Pancreas (tissue), 10 donors: ENCODE data around the gene RAP1GAP2. TPM values are rescaled to one million over a fixed set of nuclear protein-coding genes. Genes with fewer than 3 reads are reported as not detected.

Experiments
- ATAC-seq, 4 donors: fragments of 200-7000 bp; cut with Tn5 transposase; one replicate each; pipeline versions ENCODE4 v1.8.0 to v1.9.1; 2020; ENCODE audit warnings: mild to moderate bottlenecking in 4 of 4, moderate library complexity in 4 of 4
- DNase-seq, 6 donors: peaks; one replicate each; pipeline ENCODE4 v3.0.0-alpha.2; 2020
- FAIRE-seq: peaks from 2 replicates; lab custom pipeline; 2012; peaks lifted over from hg19 to GRCh38; lab: Jason Lieb, UNC
- H3K27ac ChIP-seq, 4 donors: fragments of 200-600 bp; sonication (generic); 1 replicate in 3 of 4; 2 replicates in 1 of 4; pipeline versions ENCODE4 v1.5.0 to v1.8.0; 2020
- H3K27me3 ChIP-seq, 4 donors: fragments of 200-600 bp; one replicate each; pipeline ENCODE4 v1.8.0; 2021
- H3K36me3 ChIP-seq, 3 donors: fragments of 200-600 bp; sonication (generic) in 1 of 3; one replicate each; pipeline versions ENCODE4 v1.5.0 to v1.8.0; 2020 to 2021
- H3K4me1 ChIP-seq, 3 donors: fragments of 200-600 bp; one replicate each; pipeline ENCODE4 v1.8.0; 2021
- H3K4me3 ChIP-seq, 4 donors: fragments of 200-600 bp; sonication (generic) in 2 of 4; one replicate each; pipeline versions ENCODE4 v1.5.0 to v1.8.0; 2020 to 2021
- H3K9me3 ChIP-seq, 4 donors: fragments of 200-600 bp; one replicate each; pipeline ENCODE4 v1.8.0; 2021
- CTCF ChIP-seq, 4 donors: fragments of 200-600 bp; sonication (generic) in 3 of 4; IDR thresholded peaks; one replicate each; pipeline versions ENCODE4 v1.5.0 to v1.8.0; 2021; ENCODE audit warnings: antibody characterized with exemption in 4 of 4
- WGBS, 2 donors: extraction: QIAGEN DNeasy Blood & Tissue Kit; methylation state at CpG; one replicate each; pipeline ENCODE4 v1.1.7; 2013; 5-methylcytosine and 5-hydroxymethylcytosine counted together
- intact Hi-C, 3 donors: fragments of 100-400 bp; cut with DNase I; formaldehyde crosslinking; loops; one replicate each; pipeline versions ENCODE4 v1.11.1 to v1.14.2; 2022
- polyA plus RNA-seq, 2 donors: library from polyadenylated mRNA; stranded (reverse); fragments of 200-250 nt; gene quantifications; one replicate each; pipeline ENCODE4 v1.2.3, GENCODE V29; 2013
- total RNA-seq, 6 donors: library from RNA; stranded (reverse); fragmentation: NEBNext Ultra II Directional in 4 of 6; extraction: Animal tissue kit (Norgen Biotek cat#: 25700) in 4 of 6; gene quantifications; one replicate each; pipeline versions ENCODE4 v1.2.1 to v1.2.4, GENCODE V29; 2021 to 2023
- donor health status: healthy with polysubstance abuse.
- donor health status: DM: no; HTN: no; CAD: no; lungs with moderate emphysema.
- donor health status: DM: no; HTN: no; CAD: no.
- donor health status: control.
- donor health status: control.
- donor health status: Bipolar disorder and iron deficiency.
- donor health status: DM: yes; HTN: yes; CAD: no.
- donor health status: DM: no; HTN: no; CAD: no.
- donor health status: DM: no; HTN: no; CAD: no.
- donor health status: DM: yes; HTN: yes; CAD: no.

RAP1GAP2 gene
- total and polyA plus RNA-seq, 8 donors, result 29.7 to 51.2 (median 43.0) TPM

GRCh38 chr17:3008336-3009288, 212.4 kb downstream of the RAP1GAP2 start:
- no peak for FAIRE-seq
- H3K36me3 ChIP-seq, result peaks cover 0 to 20% (median 8%) of the 10 kb centered on the region in 3 donors
- WGBS, 2 donors, result 91 to 92% methylated on average over 25 of the region's 25 CpGs
- no peak overlapping the region for H3K4me3 ChIP-seq
- H3K9me3 ChIP-seq, result no peaks in the 10 kb centered on the region
- ATAC-seq, result no peak
- TF ChIP-seq CTCF (IDR thresholded peaks at IDR 0.05), result no peak
- H3K27me3 ChIP-seq, result no peaks in the 10 kb centered on the region
- peaks cover 6 to 15% (median 13%) of the 10 kb centered on the region in 3 donors for H3K4me1 ChIP-seq
- H3K27ac ChIP-seq, result no peak overlapping the region
- DNase-seq, result peak in 2 of 6 donors; percentile 51 to 63
- intact Hi-C loops, result no loop called here

- no peak overlapping the region for H3K4me3 ChIP-seq
- no peaks in the 10 kb centered on the region for H3K27me3 ChIP-seq
- intact Hi-C loops, result no loop called here
- H3K27ac ChIP-seq, result no peak overlapping the region
- peaks cover 4 to 9% (median 8%) of the 10 kb centered on the region in 3 donors for H3K4me1 ChIP-seq
- TF ChIP-seq CTCF (IDR thresholded peaks at IDR 0.05), result no peak
- no peak for ATAC-seq
- 84 to 90% methylated on average over 14 of the region's 14 CpGs for WGBS, 2 donors
- no peak for FAIRE-seq
- H3K36me3 ChIP-seq, result peaks cover 0 to 20% (median 8%) of the 10 kb centered on the region in 3 donors
- peak in 2 of 6 donors; percentile 31 to 48 for DNase-seq
- no peaks in the 10 kb centered on the region for H3K9me3 ChIP-seq
Observed at GRCh38 chr17:3009411-3009920, 213.2 kb downstream of the RAP1GAP2 start.

GRCh38 chr17:3011891-3012290, 215.7 kb downstream of the RAP1GAP2 start:
- no peaks in the 10 kb centered on the region for H3K27me3 ChIP-seq
- FAIRE-seq, result no peak
- TF ChIP-seq CTCF (IDR thresholded peaks at IDR 0.05), result no peak
- ATAC-seq, result no peak
- no peaks in the 10 kb centered on the region for H3K4me1 ChIP-seq
- no peak overlapping the region for H3K27ac ChIP-seq
- H3K9me3 ChIP-seq, result no peaks in the 10 kb centered on the region
- 91 to 95% methylated on average over 7 of the region's 7 CpGs for WGBS, 2 donors
- peak in 1 of 6 donors; percentile 36 for DNase-seq
- no peak overlapping the region for H3K4me3 ChIP-seq
- intact Hi-C loops, result loop anchor here in 2 of 3 donors (5.0 to 10.0 kb wide), 3 partner anchors 165 to 185 kb away; no protein-coding TSS in a partner anchor
- H3K36me3 ChIP-seq, result peaks cover 0 to 29% (median 8%) of the 10 kb centered on the region in 3 donors

- intact Hi-C loops, result loop anchor here in 2 of 3 donors (5.0 to 10.0 kb wide), 3 partner anchors 166 to 186 kb away; no protein-coding TSS in a partner anchor
- H3K27ac ChIP-seq, result no peak overlapping the region
- no peak overlapping the region for H3K4me3 ChIP-seq
- DNase-seq, result peak; percentile 55 to 79 (median 72)
- no peaks in the 10 kb centered on the region for H3K27me3 ChIP-seq
- H3K36me3 ChIP-seq, result peaks cover 0 to 30% (median 7%) of the 10 kb centered on the region in 3 donors
- WGBS, 2 donors, result 60 to 63% methylated on average over 21 of the region's 21 CpGs
- no peaks in the 10 kb centered on the region for H3K4me1 ChIP-seq
- peak; percentile 60 to 65 (median 63) for TF ChIP-seq CTCF (IDR thresholded peaks at IDR 0.05)
- ATAC-seq, result peak; percentile 79 to 93 (median 90)
- no peak for FAIRE-seq
- no peaks in the 10 kb centered on the region for H3K9me3 ChIP-seq
Observed at GRCh38 chr17:3012926-3013581, 216.8 kb downstream of the RAP1GAP2 start.
